Bronchial epithelial cell (primary cell): ENCODE data around the gene SASH1. TPM values are rescaled to one million over a fixed set of nuclear protein-coding genes. Genes with fewer than 3 reads are reported as not detected.

ENCODE experiments used
- DNase-seq: peaks from one replicate; pipeline ENCODE4 v3.0.0-alpha.2; 2010; ENCODE audit warnings: low read depth
- FAIRE-seq: peaks from 2 replicates; lab custom pipeline; 2011; peaks lifted over from hg19 to GRCh38; lab: Jason Lieb, UNC
- H3K27me3 ChIP-seq: 2 replicates; pipeline ENCODE4 v1.5.1; 2011; ENCODE audit warnings: low read length; ENCODE audit not compliant: control insufficient read depth, insufficient read depth
- H3K36me3 ChIP-seq: 2 replicates; pipeline ENCODE4 v1.5.1; 2011; ENCODE audit warnings: low read length; ENCODE audit not compliant: control insufficient read depth, insufficient read depth
- H3K4me3 ChIP-seq: 2 replicates; pipeline ENCODE4 v1.5.1; 2011; ENCODE audit warnings: mild to moderate bottlenecking, low read depth, low read length, control low read depth
- CTCF ChIP-seq: IDR thresholded peaks from 2 replicates; pipeline ENCODE4 v1.5.1; 2011; ENCODE audit warnings: mild to moderate bottlenecking, moderate library complexity, low read length, control low read depth, inconsistent platforms; ENCODE audit not compliant: insufficient read depth, severe bottlenecking
- total RNA-seq: library from RNA; depleted of rRNA; stranded (reverse); fragments of >200 nt; gene quantifications from 2 replicates; pipeline ENCODE4 v1.2.1, GENCODE V29; 2014

Gene SASH1
- total RNA-seq, 1 donor from 2014 or later = 3.9 TPM

GRCh38 chr6:148298683-148299082 is 44.0 kb upstream of the SASH1 start:
- H3K36me3 ChIP-seq = no peaks in the 10 kb centered on the region
- peaks cover 2% of the 10 kb centered on the region for H3K27me3 ChIP-seq
- H3K4me3 ChIP-seq = no peak overlapping the region
- DNase-seq (no peak), FAIRE-seq (no peak)
- TF ChIP-seq CTCF = no peak

GRCh38 chr6:148303616-148304015 is 39.0 kb upstream of the SASH1 start:
- H3K27me3 ChIP-seq = no peaks in the 10 kb centered on the region
- H3K36me3 ChIP-seq = no peaks in the 10 kb centered on the region
- FAIRE-seq (no peak), DNase-seq (no peak)
- no peak for TF ChIP-seq CTCF
- H3K4me3 ChIP-seq = no peak overlapping the region

DNA sequence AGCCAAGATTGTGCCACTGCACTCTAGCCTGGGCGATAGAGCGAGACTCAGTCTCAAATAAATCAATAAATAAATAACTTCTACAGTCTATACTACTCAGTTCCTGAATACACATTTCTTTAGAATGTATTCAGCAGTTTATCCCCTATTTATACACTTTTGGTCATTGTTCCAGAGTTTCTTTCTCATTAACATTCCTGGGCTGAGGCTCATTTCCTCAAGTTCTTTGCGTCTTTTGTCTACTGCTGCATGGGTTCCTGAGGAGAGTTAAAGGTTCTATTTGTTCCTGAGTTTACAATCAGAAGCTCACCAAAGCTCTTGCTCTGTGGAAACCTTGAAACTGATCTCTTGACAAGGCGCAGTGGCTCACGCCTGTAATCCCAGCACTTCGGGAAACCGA is 37.7 kb upstream of the SASH1 start:
- no peaks in the 10 kb centered on the region for H3K36me3 ChIP-seq
- FAIRE-seq (no peak), DNase-seq (no peak)
- no peak overlapping the region for H3K4me3 ChIP-seq
- no peaks in the 10 kb centered on the region for H3K27me3 ChIP-seq
- TF ChIP-seq CTCF = no peak

GRCh38 chr6:148306286-148306685 is 36.4 kb upstream of the SASH1 start:
- no peak overlapping the region for H3K4me3 ChIP-seq
- H3K36me3 ChIP-seq = no peaks in the 10 kb centered on the region
- no peak for FAIRE-seq
- H3K27me3 ChIP-seq = no peaks in the 10 kb centered on the region
- no peak for DNase-seq
- TF ChIP-seq CTCF = no peak

- H3K27me3 ChIP-seq = no peaks in the 10 kb centered on the region
- DNase-seq = peak; percentile 73
- no peaks in the 10 kb centered on the region for H3K36me3 ChIP-seq
- TF ChIP-seq CTCF = no peak
- no peak for FAIRE-seq
- no peak overlapping the region for H3K4me3 ChIP-seq
Observed at GRCh38 chr6:148307405-148307804, 35.2 kb upstream of the SASH1 start.

DNA sequence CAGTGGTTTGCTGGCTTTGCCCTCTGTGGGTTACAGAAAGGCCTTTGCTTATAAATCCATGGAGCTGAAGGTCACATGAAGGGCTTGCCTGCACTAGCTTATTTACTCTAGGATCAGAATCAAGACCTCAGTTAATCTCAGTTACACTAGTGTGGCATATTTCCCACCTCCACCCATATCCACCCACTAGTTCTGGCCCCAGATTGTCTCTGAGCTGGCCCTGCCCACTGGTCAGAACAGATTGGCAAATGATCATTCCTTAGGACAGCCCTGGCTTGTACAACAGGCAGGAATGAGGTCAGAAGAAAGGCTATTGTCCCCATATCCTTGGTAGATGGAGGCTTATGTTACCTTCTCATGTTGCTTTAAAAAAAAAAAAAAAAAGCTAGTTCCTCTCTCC is 33.3 kb upstream of the SASH1 start:
- Histone ChIP-seq H3K27me3 (no peaks in the 10 kb centered on the region), H3K4me3 (no peak overlapping the region), H3K36me3 (no peaks in the 10 kb centered on the region)
- DNase-seq (no peak), FAIRE-seq (no peak)
- TF ChIP-seq CTCF = no peak
